CD14-positive monocyte (primary cell): ENCODE results near the gene RAB11FIP4. TPM values are rescaled to one million over a fixed set of nuclear protein-coding genes. Genes with fewer than 3 reads are reported as not detected.
A peak's percentile ranks its signal among the peaks of the same experiment; 100 is the strongest.

Source experiments
- DNase-seq, 3 donors: peaks; one replicate each; pipeline ENCODE4 v3.0.0-alpha.2; 2011 to 2022
- H2AFZ ChIP-seq: 2 replicates; pipeline ENCODE4 v1.6.0; 2012; ENCODE audit warnings: mild to moderate bottlenecking, low read depth, low read length, inconsistent platforms; ENCODE audit not compliant: insufficient read depth, poor library complexity, severe bottlenecking
- H3K27ac ChIP-seq, 2 donors: 1 replicate in 1 of 2; 2 replicates in 1 of 2; pipeline ENCODE4 v1.5.1; 2012 to 2013; ENCODE audit warnings: low read length in 2 of 2, control low read depth in 1 of 2, inconsistent platforms in 1 of 2, low read depth in 1 of 2, mild to moderate bottlenecking in 1 of 2
- H3K27me3 ChIP-seq, 2 donors: one replicate each; pipeline versions ENCODE4 v1.6.0 to v1.6.1; 2011 to 2013; ENCODE audit warnings: low read length in 2 of 2; ENCODE audit not compliant: control insufficient read depth in 2 of 2, insufficient read depth in 2 of 2
- H3K36me3 ChIP-seq, 2 donors: replicated peaks in 1 of 2; 1 replicate in 1 of 2; 2 replicates in 1 of 2; pipeline versions ENCODE4 v1.5.1 to v1.6.1; 2012 to 2013; ENCODE audit warnings: low read length in 2 of 2, control low read depth in 1 of 2, inconsistent platforms in 1 of 2, mild to moderate bottlenecking in 1 of 2; ENCODE audit not compliant: insufficient read depth in 2 of 2, control insufficient read depth in 1 of 2
- H3K4me1 ChIP-seq, 2 donors: 1 replicate in 1 of 2; 2 replicates in 1 of 2; pipeline versions ENCODE4 v1.5.1 to v1.6.1; 2012 to 2013; ENCODE audit warnings: low read length in 2 of 2, control low read depth in 1 of 2, inconsistent platforms in 1 of 2, mild to moderate bottlenecking in 1 of 2, moderate library complexity in 1 of 2; ENCODE audit not compliant: insufficient read depth in 2 of 2, control insufficient read depth in 1 of 2
- H3K4me2 ChIP-seq: replicated peaks from 2 replicates; pipeline ENCODE3; 2012; ENCODE audit warnings: low read length, moderate library complexity, mild to moderate bottlenecking; ENCODE audit not compliant: poor library complexity, severe bottlenecking; ENCODE audit errors: extremely low read depth
- H3K4me3 ChIP-seq, 3 experiments: fragments of 200-600 bp in 1 of 3; sonication (generic) in 1 of 3; replicated peaks in 1 of 3; 1 replicate in 2 of 3; 2 replicates in 1 of 3; pipeline ENCODE4 v1.5.1; 2011 to 2013; ENCODE audit warnings: low read length in 3 of 3, mild to moderate bottlenecking in 3 of 3, control low read depth in 2 of 3, low read depth in 2 of 3, inconsistent platforms in 1 of 3, moderate library complexity in 1 of 3
- H3K79me2 ChIP-seq: 2 replicates; pipeline ENCODE4 v1.6.0; 2012; ENCODE audit warnings: mild to moderate bottlenecking, control low read depth, inconsistent platforms, low read length, moderate library complexity; ENCODE audit not compliant: insufficient read depth
- H3K9ac ChIP-seq: 2 replicates; pipeline ENCODE4 v1.6.0; 2017; ENCODE audit warnings: low read length, mild to moderate bottlenecking; ENCODE audit not compliant: insufficient read depth, poor library complexity, severe bottlenecking
- H3K9me3 ChIP-seq, 2 donors: replicated peaks in 1 of 2; 1 replicate in 1 of 2; 2 replicates in 1 of 2; pipeline versions ENCODE4 v1.5.1 to v1.6.1; 2012 to 2013; ENCODE audit warnings: low read length in 2 of 2, control low read depth in 1 of 2; ENCODE audit not compliant: control insufficient read depth in 1 of 2, insufficient read depth in 1 of 2
- H4K20me1 ChIP-seq: 2 replicates; pipeline ENCODE4 v1.6.0; 2012; ENCODE audit warnings: mild to moderate bottlenecking, low read length, control low read depth, moderate library complexity; ENCODE audit not compliant: insufficient read depth
- H3K27ac Mint-ChIP-seq, 7 donors: one replicate each; pipeline ENCODE4 v1.8.0; 2020; ENCODE audit warnings: mild to moderate bottlenecking in 7 of 7, mixed read lengths in 7 of 7, moderate library complexity in 6 of 7, inconsistent platforms in 2 of 7
- H3K27me3 Mint-ChIP-seq, 3 donors: one replicate each; pipeline ENCODE4 v1.8.0; 2021 to 2022; ENCODE audit warnings: low read depth in 3 of 3, mild to moderate bottlenecking in 3 of 3, mixed read lengths in 3 of 3, moderate library complexity in 3 of 3, inconsistent platforms in 1 of 3
- H3K36me3 Mint-ChIP-seq, 2 donors: one replicate each; pipeline ENCODE4 v1.8.0; 2020; ENCODE audit warnings: mixed read lengths in 2 of 2, inconsistent platforms in 1 of 2, mild to moderate bottlenecking in 1 of 2
- H3K4me1 Mint-ChIP-seq: one replicate; pipeline ENCODE4 v1.8.0; 2020; ENCODE audit warnings: mild to moderate bottlenecking, mixed read lengths
- H3K4me3 Mint-ChIP-seq, 2 donors: one replicate each; pipeline ENCODE4 v1.8.0; 2020; ENCODE audit warnings: mild to moderate bottlenecking in 2 of 2, mixed read lengths in 2 of 2, moderate library complexity in 1 of 2
- H3K9me3 Mint-ChIP-seq, 7 donors: one replicate each; pipeline ENCODE4 v1.8.0; 2020 to 2022; ENCODE audit warnings: mixed read lengths in 7 of 7, mild to moderate bottlenecking in 6 of 7, moderate library complexity in 6 of 7, inconsistent platforms in 2 of 7
- WGBS: methylation state at CpG from one replicate; pipeline ENCODE4 v1.1.5; 2013; ENCODE audit warnings: missing lambda C conversion rate; ENCODE audit not compliant: insufficient coverage; 5-methylcytosine and 5-hydroxymethylcytosine counted together
- intact Hi-C, 2 donors: fragments of 100-400 bp; cut with micrococcal nuclease; formaldehyde crosslinking; loops; one replicate each; pipeline versions ENCODE4 v1.15.0 to v1.15.1; 2023
- polyA plus RNA-seq, 3 donors: library from polyadenylated mRNA; depleted of rRNA in 1 of 3; unstranded in 2 of 3; stranded (reverse) in 1 of 3; fragments of 300-500 nt in 2 of 3; fragments of >200 nt in 1 of 3; fragmentation: Illumina TruSeq in 2 of 3; gene quantifications; 1 replicate in 2 of 3; 2 replicates in 1 of 3; pipeline ENCODE4 v1.2.3, GENCODE V29; 2012 to 2021
- TF ChIP-seq, protein P1 (sequence below): fragments of 200-600 bp; IDR thresholded peaks from one replicate; pipeline ENCODE4 v1.8.0; 2022; ENCODE audit warnings: antibody characterized with exemption, mild to moderate bottlenecking

Gene RAB11FIP4
- polyA plus RNA-seq, 3 donors = 10.4 to 21.9 (median 16.2) TPM

GRCh38 chr17:31416503-31416923, 25.0 kb downstream of the RAB11FIP4 start:
- Histone ChIP-seq H3K4me3 (no peak overlapping the region), H3K4me2 (no peak overlapping the region), H2AFZ (peak overlapping the region; percentile 11), H3K27ac (no peak overlapping the region), H3K79me2 (no peaks in the 10 kb centered on the region), H3K9me3 (no peaks in the 10 kb centered on the region), H3K27me3 (no peaks in the 10 kb centered on the region), H3K9ac (no peak overlapping the region), H3K4me1 (peaks cover 20 to 25% of the 10 kb centered on the region in 2 donors), H4K20me1 (no peaks in the 10 kb centered on the region), H3K36me3 (no peaks in the 10 kb centered on the region)
- WGBS = 92% methylated on average over 10 of the region's 10 CpGs
- peaks cover 27% of the 10 kb centered on the region for H3K4me1 Mint-ChIP-seq
- intact Hi-C loops = no loop called here
- TF ChIP-seq, protein P1, sequence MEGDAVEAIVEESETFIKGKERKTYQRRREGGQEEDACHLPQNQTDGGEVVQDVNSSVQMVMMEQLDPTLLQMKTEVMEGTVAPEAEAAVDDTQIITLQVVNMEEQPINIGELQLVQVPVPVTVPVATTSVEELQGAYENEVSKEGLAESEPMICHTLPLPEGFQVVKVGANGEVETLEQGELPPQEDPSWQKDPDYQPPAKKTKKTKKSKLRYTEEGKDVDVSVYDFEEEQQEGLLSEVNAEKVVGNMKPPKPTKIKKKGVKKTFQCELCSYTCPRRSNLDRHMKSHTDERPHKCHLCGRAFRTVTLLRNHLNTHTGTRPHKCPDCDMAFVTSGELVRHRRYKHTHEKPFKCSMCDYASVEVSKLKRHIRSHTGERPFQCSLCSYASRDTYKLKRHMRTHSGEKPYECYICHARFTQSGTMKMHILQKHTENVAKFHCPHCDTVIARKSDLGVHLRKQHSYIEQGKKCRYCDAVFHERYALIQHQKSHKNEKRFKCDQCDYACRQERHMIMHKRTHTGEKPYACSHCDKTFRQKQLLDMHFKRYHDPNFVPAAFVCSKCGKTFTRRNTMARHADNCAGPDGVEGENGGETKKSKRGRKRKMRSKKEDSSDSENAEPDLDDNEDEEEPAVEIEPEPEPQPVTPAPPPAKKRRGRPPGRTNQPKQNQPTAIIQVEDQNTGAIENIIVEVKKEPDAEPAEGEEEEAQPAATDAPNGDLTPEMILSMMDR = no peak
- DNase-seq = no peak
- peak overlapping the region in 1 of 7 donors; percentile 62 for H3K27ac Mint-ChIP-seq
- no peaks in the 10 kb centered on the region for H3K36me3 Mint-ChIP-seq
- H3K27me3 Mint-ChIP-seq = peaks cover 0 to 10% (median 6%) of the 10 kb centered on the region in 3 donors
- no peak overlapping the region for H3K4me3 Mint-ChIP-seq
- H3K9me3 Mint-ChIP-seq = peaks cover 0 to 2% (median under 1%) of the 10 kb centered on the region in 7 donors

DNA sequence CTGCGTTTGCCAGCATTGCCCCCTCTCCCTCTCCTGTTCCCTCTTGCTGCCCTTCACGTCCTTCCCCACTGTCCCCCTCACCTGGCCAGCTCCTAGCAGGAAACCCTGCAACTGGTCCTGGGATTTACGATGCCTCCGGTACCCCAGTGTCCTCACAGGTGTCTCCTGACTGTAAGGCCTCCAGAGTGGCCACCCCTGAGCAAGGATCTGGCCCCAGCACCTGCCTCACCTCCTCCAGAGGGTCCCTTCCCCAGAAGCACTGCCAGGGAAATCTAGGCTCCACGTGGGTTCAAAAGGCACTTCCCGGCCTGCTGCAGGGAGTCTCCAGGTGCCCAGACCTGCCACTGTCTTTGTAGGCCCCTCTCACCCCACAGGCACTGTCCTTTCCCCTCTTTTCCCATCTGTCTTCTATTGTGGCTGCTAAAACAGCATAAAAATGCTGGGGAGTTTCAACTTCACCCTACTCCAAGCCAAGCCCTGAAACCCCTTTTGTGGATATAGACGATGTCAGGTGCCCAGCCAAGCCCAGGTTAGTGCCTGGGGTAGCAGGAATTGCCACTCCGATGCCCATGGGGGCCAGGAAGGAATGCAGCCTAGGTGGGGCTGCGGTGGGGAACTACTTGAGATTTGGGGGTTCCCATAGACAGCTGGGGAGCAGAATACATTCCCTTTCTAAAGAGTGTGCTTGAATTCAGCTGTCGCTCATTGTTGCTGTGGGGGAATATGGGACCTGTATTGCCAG, 25.7 kb downstream of the RAB11FIP4 start:
- Histone ChIP-seq H3K4me1 (peaks cover 20 to 25% of the 10 kb centered on the region in 2 donors), H3K9ac (no peak overlapping the region), H2AFZ (no peak overlapping the region), H3K27me3 (no peaks in the 10 kb centered on the region), H3K4me2 (no peak overlapping the region), H3K36me3 (no peaks in the 10 kb centered on the region), H3K9me3 (peaks cover 4% of the 10 kb centered on the region in 2 donors), H4K20me1 (no peaks in the 10 kb centered on the region), H3K4me3 (no peak overlapping the region), H3K79me2 (no peaks in the 10 kb centered on the region), H3K27ac (no peak overlapping the region)
- no peak overlapping the region for H3K4me3 Mint-ChIP-seq
- no peak for DNase-seq
- H3K36me3 Mint-ChIP-seq = no peaks in the 10 kb centered on the region
- H3K27ac Mint-ChIP-seq = no peak overlapping the region
- peaks cover 0 to 10% (median 6%) of the 10 kb centered on the region in 3 donors for H3K27me3 Mint-ChIP-seq
- TF ChIP-seq, protein P1 = no peak
- peaks cover 27% of the 10 kb centered on the region for H3K4me1 Mint-ChIP-seq
- intact Hi-C loops = no loop called here
- WGBS = 91% methylated on average over 9 of the region's 10 CpGs
- H3K9me3 Mint-ChIP-seq = peaks cover 0 to 9% (median 2%) of the 10 kb centered on the region in 7 donors
